ENCODE data around the gene THSD8.
A peak's percentile ranks its signal among the peaks of the same experiment; 100 is the strongest.
"Not testable (repeated sequence)": the region's sequence is repeated elsewhere in the genome, so short reads cannot be mapped to it uniquely, and the experiment has no call there.

The THSD8 gene

DNA sequence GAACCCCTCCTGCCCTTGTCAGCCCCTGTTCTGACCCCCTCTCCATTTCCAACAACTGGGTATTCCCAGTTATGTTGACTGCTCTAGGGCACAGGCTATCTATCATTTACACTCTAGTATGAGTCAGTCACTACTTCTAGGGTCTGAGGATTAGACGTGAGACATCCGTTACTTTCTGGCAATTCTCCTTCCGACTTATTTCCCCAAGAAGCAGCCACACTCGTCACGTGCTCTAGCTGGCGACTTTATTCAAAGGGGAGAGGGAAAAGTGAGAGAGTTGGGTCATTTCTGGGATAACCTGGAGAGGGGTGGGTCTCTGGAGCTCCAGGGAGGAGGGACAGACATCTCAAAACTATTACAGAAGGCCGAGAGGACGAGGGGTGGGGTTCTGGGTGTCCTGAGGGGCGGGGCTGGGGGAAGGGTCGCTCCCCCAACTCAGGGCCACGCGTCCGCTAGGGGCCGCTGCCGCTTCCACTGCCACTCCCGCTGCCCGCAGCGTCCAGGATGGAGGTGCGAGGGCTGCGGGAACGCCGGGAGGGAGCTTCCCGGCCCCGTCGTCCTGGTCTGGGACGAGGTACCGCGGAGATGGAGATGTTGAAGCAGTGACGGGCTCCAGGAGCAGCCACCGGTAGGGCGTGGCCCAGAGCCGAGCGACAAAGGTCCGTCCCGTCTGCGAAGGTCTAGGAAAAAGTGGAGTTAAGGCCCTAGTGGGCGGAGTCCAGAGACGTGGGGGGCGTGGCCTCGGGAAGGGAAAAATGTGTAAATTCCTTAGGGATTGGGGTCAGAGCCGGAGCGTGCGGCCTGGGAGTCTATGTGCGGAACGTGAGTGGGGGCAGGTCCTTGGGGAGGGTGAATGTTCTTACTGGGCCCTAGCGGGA, 23.6 kb downstream of the THSD8 start:
- DNase-seq (ENCODE audit: low spot score), result peak; percentile 61

DNA sequence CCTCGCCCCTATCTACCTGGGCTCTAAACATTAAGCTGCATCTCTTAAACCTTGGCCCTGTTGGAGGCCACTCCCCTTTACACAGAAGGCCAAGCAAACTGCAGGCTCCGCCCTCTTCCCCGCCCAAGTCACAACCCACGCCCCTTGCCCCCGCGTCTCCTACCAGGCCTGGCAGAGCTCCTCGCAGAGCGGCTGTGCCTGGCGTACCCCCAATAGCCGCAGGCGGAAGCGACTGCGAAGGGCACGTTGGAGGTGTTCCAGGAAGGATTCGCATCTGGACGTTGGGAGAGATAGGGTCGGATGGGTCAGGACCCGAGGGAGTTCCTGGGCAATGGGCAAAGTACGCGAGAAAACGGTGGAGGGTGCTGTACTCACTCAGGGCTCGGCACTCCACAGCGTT, 26.6 kb downstream of the THSD8 start:
- peak; percentile 75 for DNase-seq (ENCODE audit: low spot score)

DNA sequence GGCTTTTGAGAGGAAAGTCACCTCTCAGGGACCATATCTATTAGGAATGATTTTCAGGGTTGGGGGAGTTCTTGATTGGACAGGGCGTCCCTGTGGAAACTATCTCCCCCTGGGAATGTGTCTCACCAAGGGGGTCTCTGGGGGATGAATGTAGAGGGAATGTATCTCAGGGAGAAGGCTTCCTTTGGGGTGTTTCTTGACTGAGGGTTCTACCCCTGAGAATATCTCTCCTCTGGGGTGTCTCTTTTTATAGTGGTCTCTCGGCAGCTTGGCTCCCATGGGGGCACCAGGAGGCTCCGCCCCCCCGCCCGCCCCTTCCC, 31.5 kb downstream of the THSD8 start:
- no peak for DNase-seq (ENCODE audit: low spot score)

DNA sequence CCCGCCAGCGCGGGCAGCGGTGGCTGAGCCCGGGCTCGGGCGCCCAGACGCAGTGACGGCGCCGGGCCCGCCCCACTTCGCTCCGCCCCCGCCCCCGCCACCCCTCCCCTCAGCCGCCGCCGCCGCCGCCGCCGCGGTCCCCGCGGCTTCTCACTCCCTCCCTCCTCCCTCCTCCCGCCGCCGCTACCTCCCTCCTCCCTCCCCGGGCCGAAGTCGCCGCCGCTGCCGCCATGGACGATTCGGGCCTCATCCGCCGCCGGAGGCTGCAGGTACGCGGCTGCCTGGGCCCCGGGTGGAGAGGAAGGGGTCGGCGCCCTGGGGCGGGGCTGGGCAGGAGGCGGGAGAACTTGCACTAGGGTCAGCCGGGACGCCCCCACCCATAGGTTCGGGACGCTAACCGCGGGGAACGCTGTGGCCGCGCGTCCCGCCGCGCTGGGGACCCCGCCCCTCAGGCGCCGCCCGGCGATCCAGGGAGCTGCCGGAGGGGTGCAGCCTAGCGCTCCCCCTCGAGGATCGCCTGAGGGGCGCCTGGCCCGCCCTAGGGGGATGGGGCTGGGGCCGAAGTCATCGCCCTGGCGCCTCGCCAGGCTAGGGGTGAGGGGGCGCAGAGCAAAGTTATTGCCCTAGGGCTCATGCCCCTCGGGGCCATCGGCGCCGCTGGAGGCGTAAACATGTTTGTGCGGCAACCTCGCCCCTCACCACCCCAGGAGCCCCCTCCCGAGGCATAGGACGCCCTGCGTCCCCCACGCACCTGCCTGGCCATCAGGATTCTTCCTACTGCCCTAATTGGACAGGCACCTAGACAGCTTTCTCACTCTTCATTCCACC, 32.1 kb downstream of the THSD8 start:
- DNase-seq (ENCODE audit: low spot score), result peak; percentile 57

DNA sequence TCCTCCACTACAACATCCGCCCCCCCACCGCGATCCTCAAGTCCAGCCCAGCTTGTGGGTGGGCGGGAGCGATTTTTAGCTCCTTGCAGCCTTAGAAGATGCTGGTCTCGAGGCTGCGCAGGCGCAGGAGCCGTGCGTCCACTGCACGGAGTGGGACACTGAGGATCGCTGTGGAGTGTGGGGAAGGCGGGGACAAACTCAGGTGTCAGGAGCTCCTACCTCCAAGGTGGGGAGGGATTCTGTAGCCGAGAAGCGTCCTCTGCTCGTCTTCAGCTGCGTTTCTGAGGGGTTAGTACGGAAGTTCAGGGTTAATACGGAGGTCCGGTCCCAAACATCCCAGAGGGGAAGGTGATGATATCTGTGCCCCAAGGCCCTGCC, 32.7 kb downstream of the THSD8 start, which contains the start of gene RTBDN:
Gene RTBDN, minus strand, starts transcription at position 14 of the 378 bp plus-strand sequence. CDS start 4,600 bp downstream, outside the sequence.
- no peak for DNase-seq (ENCODE audit: low spot score)

DNA sequence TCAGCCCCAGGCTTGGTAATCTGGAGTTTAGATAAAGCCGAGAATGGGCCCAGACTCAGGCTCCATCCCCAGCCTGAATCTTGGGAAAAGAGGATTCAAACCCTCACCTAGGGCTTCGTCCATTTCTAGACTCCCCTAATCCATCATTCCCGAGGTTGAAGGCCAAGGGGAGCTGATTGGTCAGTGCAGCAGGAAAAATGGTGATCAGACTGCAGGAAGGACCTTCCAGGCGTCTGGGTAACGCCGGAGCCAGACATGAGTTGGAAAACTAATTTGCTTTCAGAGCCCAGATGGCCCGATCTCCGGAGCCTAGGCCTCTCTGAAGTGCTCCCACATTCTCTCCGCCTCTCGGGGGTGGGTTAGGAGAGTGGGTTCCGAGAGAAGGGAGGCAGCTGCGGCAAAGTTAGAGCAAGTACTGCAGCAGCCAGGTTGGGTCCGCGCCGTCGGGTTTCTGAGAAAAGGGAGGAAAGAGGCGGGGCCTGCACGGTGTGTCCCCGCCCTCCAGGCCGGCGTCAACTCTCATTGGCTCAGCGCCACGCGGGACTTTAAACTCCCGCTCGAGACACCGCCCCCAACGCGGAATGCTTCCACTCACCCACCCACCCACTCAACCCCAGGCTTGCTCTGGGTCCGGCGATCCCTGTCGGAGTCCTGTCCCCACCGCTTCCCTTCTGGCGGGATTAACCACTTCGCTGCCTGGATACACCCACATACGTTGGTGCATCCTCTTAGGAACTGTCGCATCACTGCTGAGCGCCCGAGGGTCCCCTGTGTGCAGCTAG, 33.3 kb downstream of the THSD8 start:
- peak; percentile 75 for DNase-seq (ENCODE audit: low spot score)

DNA sequence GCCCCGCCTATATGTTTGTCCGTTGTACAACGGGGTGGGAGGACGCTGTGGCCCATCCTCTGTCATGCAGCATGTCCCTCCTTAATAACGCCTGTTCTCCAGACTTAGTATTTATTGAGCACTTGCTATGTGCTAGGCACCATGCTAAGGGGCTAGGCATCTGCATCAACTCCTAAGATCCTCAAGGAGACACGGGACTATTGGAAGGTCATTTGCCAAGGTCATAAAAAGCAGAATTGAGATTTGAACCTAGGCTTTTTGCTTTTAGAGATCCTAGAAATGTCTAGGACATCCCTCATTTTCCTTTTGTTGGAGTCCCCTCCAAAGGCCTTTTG, 34.6 kb downstream of the THSD8 start:
- no peak for DNase-seq (ENCODE audit: low spot score)

DNA sequence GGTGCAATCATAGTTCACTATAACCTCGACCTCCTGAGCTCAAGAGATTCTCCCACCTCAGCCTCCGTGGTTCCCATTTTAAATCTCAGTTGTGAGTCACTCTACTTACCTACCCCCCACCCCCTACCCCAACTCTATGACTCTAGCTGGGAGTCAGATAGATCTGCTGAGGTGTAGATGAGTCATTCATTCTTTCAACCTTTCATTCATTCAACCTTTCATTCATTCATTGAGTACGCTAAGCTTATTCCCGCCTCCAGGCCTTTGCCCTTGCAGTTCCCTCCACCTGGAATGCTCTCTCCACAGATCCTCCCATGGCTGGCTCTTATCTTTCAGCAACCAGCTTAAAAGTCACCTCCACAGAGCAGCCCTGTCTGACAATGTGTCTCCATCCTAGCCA, 35.4 kb downstream of the THSD8 start:
- DNase-seq (ENCODE audit: low spot score), result no peak

DNA sequence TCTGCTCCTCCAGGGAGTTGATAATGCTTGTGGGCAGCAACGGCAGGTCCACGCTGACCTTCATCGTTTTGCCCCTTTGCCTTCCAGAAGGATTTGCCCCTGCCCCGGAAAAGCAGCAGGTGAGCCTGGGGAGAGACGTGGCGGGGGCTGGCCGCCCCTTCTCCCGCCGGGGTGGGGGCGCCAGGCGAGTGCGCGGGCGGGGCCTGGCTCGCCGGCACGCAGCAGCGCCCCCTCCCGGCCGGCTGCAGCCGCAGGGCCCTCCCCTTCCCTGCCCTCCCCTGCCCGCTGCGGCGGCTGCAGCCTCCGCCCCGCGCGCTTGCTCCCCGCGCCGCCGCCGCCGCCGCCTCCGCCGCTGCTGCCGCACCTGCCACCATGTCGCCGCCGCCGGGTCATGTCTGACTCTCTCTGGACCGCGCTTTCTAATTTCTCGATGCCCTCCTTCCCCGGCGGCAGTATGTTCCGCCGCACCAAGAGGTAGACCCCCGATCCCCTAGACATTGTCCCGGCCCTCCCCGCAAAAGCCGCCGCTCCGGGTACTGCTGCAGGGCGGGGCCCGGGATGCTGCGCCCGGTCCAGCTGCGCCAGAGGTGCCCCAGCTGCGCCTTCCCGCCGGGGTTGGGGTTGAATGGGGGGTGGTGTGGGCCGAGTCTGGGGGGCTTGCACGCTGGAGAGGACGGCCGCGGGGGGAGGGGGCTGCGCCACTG, 36.5 kb downstream of the THSD8 start, which contains the start of gene MAST1:
Gene MAST1, plus strand, starts transcription at position 334 of the 704 bp plus-strand sequence. Its CDS starts 58 bp downstream, at position 392.
- DNase-seq (ENCODE audit: low spot score), result peak; percentile 86

DNA sequence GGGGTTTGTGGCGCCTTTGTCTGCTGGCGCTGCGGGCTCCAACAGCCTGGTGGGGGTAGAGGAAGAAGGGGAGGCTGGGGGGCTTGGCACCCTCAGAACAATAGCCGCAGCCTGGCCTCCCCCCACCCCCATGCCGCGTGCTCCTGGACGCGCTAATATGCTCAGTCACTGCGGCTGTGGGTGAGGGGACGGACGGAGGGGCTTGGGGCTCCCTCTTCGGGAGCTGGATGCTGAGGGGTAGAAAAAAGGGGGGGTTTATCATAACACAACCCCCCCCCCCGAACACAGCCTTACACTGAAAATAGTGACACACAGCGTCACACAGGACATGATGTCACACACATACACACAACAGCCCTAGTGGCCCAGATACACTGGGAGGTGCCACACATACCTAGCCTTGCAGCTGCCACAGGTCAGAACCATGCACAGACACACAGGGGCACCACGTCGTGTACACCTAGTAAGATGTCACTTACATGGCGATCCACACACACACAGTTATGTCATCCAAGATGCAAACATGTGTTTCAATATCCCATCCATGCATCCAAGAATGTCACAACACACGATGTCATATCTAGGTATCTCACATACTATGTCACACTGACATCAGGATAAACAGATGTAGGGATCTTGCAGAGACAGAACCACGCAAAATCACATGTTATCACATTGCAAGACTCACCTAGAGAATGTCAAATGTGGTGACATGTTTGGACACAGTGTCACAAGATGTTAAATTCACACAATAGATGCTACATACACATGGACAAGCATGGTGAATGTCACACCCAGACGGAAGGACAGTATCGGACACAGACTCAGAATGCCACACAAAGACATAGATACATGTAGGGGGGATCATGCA, 37.3 kb downstream of the THSD8 start:
- no peak for DNase-seq (ENCODE audit: low spot score)

DNA sequence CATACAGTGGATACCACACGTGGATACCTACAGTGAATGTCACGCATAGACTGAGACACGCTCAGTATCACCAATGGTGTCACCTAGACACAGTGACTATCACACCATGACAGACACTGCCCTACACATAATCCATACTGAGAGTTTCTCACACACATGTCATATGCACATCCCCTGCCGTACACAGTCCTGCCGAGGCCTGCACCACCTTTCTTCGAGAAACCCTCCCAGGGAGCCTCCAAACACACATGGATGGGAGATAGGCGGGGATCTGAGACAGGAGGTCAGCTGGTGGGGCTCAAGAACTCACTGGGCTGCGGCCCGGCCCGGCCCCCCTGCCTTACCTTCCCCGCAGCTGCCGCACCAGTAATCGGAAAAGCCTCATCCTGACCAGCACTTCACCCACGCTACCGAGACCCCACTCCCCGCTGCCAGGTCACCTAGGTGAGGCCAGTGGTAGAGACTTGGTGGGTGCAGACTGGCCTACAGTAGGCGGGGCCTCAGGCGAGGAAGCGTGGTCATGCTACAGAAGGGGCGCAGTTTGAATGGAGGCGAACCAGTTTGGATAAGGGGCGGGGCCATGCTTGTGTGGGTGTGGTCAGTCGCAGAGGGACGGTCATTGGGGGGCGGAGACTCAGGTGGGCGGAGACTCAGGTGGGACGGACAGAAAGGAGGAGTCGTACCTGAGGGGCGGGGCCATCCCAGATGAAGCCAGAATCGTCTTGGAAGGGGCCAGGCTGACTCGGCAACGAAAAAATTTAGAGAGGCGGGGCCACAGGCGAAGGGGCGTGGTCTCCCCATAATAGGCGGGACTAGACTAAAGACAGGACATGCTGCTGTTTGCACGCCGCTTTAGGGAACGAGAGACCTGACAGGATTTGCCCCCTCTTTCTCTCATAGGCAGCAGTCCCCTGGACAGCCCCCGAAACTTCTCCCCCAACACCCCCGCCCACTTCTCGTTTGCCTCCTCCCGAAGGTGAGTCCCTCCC, 38.5 kb downstream of the THSD8 start:
- peak; percentile 71 for DNase-seq (ENCODE audit: low spot score)

DNA sequence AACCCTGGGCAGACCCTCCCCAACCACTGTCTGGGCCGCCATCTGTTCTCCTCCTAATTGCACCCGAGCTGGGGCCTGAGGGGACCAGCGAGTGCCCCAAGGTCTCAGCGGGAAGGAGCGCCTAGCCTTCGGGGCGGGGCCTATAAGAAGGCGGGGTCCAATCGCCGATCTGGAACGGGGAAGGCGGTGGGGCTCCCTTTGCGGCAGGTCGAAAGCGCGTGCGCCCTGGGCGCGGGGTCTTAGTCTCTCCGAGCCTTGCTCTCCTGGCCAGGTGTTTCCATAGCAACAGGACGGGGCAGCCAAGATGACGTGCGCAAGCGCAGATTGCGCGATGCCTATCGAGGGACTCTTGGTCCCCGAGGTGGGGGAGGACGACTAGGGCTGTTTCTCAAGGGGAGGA, 39.2 kb downstream of the THSD8 start:
- no peak for DNase-seq (ENCODE audit: low spot score)

DNA sequence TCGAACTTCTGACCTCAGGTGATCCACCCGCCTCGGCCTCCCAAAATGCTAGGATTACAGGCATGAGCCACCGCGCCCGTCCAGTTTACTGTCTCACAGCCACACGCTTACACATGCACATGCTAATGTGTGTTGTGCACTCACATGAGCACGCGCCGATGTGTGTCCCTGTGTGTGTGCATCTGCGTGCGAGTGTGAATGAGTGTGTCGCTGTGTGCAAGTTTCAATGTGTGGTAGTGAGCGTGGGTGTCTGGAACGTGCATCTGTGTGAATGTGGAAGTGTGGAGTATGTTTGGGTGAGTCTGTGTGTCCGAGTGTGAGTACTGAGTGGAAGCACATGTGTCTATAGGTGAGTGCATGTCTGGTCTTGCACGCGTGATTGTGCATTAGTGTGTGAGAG, 40.6 kb downstream of the THSD8 start:
- no peak for DNase-seq (ENCODE audit: low spot score)

DNA sequence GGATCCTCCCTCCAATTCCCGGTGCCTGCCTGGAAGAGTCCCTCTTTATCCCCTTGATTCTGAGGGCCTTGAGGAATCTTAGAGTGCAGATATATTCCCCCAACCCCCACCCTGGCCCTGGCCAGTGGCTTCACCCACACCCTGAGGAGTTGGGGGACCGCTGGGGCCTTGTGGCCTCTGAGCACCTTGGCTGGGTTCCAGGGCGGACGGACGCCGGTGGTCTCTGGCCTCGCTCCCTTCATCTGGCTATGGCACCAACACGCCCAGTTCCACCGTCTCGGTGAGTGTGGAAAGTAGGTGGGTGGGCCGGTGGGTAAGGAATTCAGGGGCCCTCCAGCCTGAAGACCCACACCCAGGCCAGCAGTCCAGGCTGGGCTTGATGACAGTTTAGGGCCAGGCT, 41.5 kb downstream of the THSD8 start:
- no peak for DNase-seq (ENCODE audit: low spot score)

DNA sequence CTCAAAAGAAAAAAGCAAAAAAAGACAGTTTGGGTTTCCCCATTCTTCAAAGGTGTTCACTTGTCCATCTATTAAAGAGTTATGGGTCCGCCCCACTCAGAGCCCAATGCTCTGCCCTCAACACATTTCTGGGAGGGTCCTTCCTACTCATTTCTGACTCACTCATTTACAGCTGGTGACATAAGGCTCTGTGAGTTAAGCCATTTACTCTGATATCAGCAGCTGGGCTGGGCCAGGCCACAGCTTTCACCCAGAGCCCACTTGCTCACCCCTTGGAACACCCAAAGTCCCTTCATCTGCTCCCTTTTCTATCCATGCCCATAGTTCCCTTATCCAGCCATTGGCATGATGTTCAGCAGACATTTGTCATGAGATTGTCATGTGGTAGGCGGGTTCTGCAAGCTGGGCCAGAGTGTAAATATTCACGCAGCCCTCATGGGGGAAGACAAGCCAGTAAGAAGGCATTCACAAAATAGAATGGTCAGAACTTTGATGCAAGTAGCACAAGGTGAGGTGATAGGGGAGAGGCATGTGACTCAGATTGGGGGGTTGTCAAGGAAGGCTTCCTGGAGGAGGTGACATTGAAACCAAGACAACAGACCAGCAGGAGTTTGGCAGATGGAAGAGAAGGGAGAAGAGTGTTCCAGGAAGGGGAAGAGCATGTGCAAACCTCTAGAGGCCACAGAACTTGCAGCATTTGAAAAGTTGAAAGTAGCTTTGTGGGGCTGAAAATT, 42.3 kb downstream of the THSD8 start:
- DNase-seq (ENCODE audit: low spot score), result no peak

DNA sequence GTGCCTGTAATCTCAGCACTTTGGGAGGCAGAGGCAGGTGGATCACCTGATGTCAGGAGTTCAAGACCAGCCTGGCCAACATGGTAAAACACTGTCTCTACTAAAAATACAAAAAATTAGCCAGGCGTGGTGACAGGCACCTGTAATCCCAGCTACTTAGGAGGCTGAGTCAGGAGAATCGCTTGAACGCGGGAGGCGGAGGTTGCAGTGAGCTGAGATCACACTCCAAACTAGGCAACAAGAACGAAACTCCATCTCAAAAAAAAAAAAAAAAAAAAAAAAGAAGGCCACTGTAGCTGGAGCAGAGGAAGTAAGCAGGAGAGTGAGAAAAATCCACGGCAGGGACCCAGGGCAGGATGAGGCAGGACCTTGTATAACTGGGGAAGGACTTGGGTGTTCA, 44.7 kb downstream of the THSD8 start:
- not testable (repeated sequence) for DNase-seq (ENCODE audit: low spot score)

DNA sequence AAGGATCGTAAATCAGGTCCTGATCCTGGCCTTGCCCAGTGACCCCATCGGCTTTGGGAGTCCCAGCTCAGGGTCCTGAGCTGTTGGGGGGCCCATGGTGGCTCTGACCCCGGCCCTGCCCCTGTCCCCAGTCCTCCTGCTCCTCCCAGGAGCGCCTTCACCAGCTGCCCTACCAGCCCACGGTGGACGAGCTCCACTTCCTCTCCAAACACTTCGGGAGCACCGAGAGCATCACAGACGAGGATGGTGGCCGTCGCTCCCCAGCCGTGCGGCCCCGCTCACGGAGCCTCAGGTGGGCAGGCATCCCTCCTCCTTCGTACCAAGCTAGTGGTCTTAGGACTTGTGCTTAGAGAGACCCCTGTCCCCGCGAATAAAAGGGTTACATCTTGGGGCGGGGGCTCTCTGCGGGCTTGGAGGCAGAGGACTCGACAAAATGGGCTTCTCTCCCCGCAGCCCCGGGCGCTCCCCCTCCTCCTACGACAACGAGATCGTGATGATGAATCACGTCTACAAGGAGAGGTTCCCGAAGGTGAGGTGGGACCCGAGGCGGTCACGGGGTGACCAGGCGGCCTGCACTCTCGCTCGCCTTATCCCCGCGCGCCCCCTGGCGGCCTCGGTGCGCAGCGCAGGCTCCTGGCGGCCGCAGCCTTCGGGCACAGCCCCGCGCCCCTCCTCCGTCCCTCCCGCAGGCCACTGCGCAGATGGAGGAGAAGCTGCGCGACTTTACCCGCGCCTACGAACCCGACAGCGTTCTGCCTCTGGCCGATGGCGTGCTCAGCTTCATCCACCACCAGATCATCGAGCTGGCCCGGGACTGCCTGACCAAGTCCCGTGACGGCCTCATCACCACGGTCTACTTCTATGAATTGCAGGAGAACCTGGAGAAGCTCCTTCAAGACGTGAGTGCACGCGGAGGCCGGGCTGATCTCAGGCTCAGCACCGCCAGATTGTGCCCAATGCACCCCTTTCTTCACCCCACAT, 45.6 kb downstream of the THSD8 start:
- DNase-seq (ENCODE audit: low spot score), result peak; percentile 87

Measured in germinal center (tissue), 1 donor.